Lower lobe of right lung (tissue), 1 donor: ENCODE results near the gene CDY2A. TPM values are rescaled to one million over a fixed set of nuclear protein-coding genes. Genes with fewer than 3 reads are reported as not detected.

Experiments used
- total RNA-seq: library from RNA; stranded (reverse); fragmentation: NEBNext Ultra II Directional; extraction: Animal tissue kit (Norgen Biotek cat#: 25700); gene quantifications from one replicate; pipeline ENCODE4 v1.2.1, GENCODE V29; 2021
- donor health status: DM: no; HTN: yes; CAD: no; lungs with severe emphysema.

The CDY2A gene
- total RNA-seq, 1 donor from 2014 or later, result not detected

Other genes starting within 250 kb of the CDY2A start
- not detected for gene CDY2B, start 145.6 kb upstream of the CDY2A start, total RNA-seq